HG03095 (cell line): Measurements from ENCODE around the gene IDH3A.
"Not testable (repeated sequence)": the region's sequence is repeated elsewhere in the genome, so short reads cannot be mapped to it uniquely, and the experiment has no call there.

Source experiments
- ATAC-seq: cut with Tn5 transposase; IDR thresholded peaks from one replicate; pipeline ENCODE4 v1.9.1; 2021; ENCODE audit warnings: moderate library complexity; ENCODE audit not compliant: unreplicated experiment

IDH3A gene

DNA sequence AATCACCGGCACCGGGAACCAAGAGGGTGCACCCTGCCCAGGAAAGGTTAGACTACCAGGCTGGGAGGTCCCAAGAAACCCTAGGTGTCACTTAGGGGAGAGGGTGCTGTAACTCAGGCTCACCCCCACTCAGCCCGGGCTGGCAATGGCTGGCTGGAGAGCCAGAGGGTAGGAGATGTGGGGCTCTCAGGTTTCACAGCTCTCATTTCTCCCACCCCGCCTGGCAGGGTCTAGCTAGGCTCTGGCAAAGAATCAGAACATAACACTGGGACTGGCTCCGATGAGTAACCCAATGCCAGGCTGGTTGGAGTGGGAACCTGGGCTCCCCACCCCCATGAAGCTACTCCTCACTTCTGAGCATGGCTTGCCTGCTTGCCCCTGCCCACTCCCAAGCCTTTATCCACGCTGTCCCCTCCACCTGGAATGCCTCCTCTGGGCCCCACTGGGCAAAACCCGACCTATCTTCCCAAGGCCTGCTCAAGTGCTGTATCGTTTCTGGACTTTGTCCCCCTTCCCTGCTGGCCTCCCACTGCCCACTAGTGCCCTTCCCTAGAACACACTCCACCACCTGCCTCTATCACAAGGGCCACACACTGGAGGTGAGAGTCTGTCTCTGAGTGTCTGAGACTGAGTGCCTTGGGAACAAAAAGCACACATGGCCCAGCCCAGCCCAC, 19.9 kb upstream of the IDH3A start:
- ATAC-seq: no peak

DNA sequence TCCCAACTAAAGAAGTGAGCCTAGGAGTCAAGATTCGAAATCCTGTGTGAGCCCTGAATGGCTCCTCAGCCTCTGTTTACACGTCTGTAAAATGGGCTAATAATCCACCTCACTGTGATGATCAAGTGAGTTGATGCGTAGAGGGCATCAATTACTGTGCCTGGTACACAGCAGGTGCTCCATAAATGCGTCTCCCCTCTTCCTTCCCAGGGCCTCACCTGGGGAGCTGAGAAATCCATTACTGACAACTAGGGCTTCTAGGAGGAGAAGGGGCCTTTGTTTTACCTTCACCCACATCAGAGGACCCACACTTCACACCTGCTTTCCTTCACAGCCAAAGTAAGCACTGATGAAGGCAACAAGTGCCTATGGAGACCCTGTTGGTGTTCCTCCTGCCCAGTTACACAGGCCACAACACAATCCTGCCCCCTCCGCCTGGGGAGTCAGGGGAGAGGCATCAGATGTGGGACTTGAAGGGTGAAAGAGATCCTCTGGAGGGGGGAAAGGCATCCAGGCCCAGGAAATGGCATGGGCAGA, 19.3 kb upstream of the IDH3A start:
- no peak for ATAC-seq

DNA sequence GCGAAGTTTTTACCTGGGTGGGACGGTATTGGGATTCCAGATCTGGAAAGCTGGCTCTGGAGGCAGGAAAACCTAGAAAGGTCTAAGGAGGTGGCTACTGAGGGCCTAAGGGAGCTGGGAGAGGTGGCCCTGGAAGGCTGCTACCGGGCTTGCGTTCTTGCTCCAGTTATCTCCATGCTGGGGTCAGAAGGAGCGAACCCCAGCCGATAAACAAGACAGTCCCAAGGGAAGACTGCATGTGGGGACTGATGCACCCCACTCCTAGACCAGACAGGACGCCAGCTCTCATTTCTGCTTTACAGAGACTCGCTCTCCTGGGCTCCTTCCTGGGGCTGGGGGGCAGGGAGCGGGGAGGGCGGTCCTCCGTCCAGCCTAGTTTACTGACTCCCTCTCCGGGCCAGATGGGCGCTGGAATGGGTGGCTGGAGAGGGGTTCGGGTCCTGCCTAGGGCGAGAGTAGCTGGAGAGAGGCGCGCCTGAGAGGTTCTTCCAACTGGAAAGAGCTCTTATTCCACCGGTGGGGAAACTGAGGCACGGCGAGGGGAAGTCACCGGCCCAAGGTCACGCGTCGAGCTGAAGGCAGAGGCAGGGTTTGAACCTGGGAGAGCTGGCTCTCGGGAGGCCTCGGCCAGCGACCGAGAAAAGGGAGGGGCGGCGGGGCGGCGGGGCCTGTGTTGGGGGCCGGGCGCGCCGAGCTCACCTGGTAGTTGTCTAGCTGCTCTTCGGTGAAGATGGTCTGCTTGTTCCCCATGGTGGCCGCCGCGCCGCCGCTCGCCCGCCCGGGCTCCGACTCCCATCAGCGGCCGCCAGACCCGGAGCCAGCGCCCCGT, 18.5 kb upstream of the IDH3A start:
- peak; percentile 20 for ATAC-seq

DNA sequence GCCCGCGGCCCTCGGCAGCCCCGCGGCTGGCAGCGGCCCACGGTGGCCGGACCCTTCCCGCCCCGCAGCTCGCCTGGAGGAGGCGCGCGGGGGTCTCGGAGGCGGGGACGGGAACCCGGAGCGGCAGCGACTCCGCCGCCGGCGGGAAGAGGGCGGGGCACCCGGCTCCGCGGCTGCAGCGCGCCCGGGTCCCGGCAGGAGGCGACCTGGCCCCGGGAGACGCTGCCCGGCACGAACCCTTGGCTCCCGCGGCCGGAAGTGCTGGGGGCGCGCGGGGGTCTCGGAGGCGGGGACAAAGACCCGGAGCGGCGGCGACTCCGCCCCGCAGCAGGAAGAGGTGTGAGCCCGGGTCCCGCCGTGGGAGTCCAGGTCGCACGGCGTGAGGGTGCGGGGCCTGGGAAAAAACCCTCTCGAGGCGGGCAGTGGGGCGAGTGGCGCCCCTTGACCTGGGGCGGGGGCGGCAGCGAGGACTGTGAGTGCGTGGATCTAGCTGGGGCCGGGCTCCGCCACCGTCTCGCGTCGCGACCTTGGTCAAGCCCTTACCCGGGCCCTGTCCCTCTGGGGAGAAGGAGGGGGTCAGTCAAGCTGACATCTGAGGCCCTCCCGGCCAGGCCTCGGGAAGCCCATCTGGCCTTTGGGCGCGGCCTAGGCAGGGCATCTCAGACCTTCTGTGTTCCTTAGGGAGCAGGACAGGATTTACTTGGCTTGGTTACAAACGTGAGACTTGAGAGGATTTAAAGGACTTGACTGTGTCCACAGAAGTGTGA, 17.7 kb upstream of the IDH3A start, which contains the start of gene CIB2:
CIB2 (minus strand) TSS at position 151 of the 767 bp plus-strand sequence. CDS start 230 bp downstream, outside the sequence.
- peak; percentile 70 for ATAC-seq

DNA sequence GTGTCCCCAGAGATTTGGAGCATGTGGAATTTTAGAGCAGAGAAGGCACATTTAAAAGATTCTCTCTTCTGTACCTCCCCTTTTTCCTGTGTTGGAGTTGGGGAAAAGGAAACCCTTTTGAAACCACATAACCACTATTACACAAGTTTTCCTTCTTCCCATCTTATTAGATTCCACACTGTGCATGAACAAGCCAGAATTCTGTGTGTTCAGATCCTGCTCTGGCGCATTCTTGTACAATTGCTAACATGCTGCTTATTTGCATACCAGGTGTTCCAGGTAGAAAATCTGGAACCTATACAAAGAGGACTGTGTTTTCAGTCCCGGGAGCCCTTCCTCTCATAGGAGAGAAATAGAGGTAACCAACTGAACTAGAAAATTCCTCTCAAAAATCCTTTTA, 15.4 kb upstream of the IDH3A start:
- ATAC-seq: no peak

DNA sequence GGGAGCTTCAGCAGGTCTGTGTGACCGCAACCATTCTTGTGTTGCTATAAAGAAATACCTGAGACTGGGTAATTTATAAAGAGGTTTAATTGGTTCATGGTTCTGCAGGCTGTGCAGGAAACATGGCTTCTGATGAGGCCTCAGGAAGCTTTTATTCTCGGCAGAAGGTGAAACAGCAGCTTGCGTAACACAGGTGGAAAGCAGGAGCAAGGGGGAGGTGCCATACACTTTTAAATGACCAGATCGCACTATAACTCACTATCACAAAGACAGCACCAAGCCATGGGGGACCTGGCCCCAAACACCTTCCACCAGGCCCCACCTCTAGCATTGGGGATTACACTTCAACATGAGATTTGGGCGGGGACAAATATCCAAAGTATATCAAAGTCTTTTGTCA, 9.6 kb upstream of the IDH3A start:
- no peak for ATAC-seq

DNA sequence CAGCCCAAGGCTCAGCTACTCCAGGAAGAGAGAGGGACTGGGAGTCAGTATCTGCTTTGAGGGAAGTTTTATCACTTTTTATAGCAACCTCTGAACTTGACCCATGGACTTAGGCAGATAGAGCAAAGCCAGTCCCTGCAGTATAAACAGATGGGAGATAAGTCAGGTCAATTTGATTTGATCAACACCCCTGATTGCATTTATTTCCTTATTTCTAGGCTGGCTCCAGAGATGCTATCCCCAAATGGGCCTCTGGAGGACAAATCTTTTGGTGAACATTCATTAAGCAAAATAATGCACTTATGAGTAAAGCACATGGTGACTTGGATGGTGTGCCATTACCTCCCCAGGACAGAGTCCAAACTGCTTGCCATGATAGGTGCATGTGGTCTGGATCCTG, 8.9 kb upstream of the IDH3A start:
- ATAC-seq: no peak

DNA sequence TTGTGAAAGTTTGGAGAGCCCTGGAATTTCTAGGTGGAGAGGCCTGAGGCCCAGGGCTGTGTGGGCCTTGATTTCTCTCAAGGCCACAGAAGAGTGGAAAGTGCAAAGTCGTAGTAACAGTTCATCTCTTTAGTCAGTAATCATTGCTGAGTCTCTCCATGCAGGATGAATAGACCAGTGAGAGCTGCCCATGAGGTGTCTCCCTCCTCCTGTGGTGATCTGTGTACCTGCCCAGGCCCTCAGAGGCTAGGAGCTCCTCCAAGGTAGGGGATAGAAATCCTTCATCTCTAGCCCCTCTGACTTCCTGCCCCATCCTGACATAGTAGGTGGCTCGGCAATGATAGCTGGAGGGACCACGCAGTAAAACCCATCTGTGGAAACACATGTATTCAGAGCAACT, 6.8 kb upstream of the IDH3A start:
- ATAC-seq: no peak

DNA sequence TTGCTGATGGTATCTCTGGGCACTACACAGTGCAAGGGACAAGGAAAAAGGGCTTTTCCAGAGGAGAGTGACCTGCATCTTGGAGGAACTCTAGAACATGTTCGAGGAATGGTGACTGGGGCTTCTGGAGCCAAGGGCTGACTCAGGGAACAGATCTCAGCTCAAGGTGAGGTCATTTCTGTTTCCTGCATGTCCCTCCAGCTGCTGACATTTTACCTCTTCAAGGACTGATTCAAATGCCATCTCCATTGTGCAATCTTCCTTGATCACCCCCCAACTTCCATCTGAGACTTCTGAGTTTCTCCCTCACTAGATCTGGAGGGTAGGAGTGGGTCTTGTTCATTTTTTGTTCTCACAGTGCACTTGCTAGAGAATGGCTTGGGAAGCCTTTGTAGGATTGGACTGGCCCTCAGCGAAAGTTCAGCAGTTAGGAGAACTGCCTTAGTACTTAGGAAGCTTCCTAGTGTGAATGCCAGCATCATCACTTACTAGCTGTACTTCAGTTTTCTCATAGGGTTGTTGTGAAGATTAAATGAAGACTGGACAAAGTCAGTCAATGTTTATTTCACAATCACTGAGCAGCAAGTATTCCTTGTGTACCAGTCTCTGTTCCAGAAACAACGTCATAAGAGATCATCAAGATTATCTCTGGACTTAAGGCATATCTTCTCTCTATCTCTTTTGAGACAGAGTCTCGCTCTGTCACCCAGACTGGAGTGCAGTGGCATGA, 2.6 kb upstream of the IDH3A start:
- no peak for ATAC-seq

DNA sequence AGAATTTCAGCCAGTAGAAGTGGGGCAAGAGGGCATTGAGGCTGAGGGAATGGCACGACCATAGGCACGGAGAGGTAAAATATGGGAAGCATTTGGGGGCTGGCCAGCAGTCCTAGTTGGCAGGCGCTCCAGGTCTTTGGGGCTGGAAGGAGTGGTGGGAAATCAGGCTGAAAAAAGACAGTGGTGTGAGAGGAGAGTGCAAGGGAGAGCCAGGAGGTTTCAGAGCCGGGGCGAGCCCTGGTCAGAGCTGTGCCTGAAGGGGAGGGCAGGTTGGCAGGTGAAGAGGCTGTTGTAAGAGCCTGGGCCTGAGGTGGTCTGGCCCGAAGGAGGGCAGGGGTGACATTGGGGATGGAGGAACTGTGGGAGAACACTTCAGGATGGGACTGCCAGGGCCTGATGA, 1.6 kb upstream of the IDH3A start:
- no peak for ATAC-seq

DNA sequence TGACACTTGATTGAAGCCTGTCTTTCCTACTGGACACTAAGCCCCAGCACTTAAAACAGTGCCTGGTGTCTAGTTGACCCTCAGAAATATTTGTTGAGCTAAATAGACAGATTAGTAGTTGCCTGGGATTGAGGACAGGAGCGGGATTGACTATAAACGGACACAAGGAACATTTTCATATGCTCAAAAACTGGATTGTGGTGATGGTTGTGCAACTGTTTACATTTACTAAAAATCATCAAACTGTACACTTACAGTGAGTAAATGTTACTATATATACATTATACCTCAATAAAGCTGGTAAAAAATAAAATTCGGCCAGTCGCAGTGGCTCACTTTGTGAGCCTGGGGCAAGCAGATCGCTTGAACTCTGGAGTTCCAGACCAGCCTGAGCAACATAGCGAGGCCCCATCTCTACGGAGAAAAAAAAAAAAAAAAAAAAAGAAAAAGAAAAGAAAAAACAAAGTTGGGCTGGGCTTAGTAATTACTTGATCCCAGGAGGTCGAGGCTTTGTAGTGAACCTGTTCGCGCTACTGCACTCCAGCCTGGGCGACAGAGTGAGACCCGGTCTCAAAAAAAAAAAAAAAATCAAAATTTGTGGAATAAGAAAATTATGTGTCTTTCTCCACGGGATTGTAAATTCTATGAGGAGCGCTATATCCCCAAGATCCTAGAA, 632 bp upstream of the IDH3A start:
- ATAC-seq: no peak

DNA sequence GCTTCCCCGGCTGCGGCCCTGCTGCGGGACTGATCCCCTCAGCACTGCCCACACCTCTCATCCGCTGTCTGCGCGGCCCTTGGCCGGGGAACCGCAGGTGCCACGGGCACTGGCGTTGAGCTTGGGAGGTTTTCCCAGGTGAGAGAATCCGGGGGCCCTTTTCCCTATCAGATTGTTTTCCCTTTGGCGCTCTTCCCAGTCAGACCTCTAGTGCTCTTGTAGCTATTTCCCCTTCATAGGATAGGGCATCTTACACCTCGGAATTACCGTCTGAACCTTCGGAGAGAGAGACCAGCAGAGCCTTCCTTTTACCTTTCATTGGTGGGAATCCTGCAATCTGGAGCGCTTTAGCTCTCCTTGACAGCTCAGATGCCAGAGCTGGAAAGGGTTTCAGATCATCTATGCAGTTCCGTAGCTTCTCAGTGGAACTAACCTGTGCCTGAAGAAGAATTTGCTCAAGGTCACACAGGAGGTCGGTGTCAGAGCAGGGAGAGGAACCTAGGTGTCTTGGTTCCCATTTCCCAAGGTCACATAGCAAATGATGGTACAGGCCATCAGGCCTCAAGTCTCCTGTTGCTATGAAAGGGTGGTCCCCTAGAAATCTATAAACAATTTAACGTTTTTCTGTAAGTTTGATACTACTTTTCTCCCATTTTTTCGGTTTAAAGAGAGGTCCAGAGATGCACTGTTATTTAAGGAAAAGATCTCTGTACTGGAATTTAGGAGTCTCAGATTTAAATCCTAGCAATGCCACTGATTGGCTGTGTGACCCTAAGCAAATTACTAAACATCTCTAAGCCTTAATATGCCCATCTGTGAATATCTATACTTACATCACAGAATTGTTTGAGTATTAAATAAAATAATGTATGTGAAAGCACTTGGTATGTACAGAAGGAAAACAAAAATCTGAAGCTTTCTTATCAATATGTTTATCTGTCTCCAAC, 916 bp downstream of the IDH3A start:
- ATAC-seq: no peak

DNA sequence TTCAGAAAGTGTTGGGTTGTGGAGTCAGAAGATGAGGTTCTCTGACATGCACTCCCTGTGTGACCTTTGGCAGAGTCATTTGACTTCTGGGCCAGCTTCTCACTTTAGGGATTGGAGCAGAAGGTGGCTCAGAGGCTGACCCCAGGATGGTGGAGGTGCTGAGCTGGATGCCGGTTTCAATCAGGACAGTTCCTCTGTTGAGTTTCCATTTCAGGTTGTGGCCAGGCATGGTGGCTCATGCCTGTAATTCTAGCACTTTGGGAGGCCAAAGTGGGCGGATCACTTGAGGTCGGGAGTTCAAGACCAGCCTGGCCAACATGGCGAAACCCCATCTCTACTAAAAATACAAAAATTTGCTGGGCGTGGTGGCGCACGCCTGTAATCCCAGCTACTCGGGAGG, 1.9 kb downstream of the IDH3A start:
- ATAC-seq: not testable (repeated sequence)

DNA sequence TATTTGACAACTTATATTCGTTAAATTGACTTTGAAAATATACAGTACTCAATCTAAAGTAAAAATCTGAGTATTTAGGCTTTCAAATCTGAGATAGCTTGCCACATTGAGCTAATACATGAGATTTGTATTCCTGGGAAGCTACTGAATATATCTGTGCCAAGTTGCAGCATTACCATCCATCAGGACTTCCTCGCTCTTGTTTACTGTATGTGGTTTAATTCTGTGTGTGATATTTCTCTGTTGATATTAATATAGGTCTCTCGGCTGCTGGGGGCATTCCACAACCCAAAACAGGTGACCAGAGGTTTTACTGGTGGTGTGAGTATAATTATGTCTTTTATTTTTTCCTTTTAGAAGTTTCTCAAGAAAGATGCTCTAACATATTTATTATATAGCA, 5.8 kb downstream of the IDH3A start:
- no peak for ATAC-seq

DNA sequence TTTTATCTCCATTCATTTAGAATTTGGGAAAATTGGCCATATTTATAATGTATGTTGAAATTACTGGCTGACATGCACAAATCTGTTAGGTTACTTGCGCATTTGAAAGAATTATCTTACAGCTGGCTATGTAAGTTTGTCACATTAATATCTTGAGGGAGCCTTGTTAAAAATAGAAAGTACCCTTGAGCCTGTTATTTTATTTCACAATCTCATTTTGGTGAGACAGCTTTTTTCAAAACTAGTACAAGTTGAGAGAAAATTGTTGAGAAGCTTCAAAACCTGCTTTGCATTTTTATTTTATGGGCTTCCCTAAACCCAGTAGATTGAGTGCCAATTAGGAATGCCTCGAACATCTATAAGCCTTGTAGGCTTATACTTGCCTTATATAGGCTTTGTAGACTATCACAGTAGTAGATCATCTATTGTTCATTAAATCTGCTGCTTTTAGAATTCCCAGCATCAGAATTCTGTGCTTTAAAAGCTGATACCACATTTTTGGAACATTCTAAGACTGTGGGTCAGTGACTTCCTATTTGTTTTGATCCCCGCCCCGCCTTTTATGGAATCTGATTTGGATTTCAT, 6.3 kb downstream of the IDH3A start:
- ATAC-seq: no peak

DNA sequence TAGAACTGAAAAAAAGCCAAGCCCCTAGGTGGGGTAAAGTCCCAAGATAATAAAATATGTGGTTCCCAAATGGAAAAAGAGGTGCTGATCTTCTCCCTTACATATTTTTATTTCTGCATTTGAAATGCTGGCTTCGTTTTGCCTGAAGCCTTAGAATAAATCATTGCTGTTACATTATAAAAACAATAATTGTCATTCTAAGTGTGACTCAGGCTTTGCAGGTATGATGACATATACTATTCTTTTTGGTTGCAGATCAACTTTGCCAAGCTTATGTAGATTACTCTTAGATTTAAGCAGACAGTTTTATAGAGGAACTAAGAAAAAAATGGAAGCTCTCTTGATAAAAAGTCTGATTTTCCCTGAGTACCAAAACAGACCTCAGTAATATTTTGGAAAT, 7.5 kb downstream of the IDH3A start:
- no peak for ATAC-seq

DNA sequence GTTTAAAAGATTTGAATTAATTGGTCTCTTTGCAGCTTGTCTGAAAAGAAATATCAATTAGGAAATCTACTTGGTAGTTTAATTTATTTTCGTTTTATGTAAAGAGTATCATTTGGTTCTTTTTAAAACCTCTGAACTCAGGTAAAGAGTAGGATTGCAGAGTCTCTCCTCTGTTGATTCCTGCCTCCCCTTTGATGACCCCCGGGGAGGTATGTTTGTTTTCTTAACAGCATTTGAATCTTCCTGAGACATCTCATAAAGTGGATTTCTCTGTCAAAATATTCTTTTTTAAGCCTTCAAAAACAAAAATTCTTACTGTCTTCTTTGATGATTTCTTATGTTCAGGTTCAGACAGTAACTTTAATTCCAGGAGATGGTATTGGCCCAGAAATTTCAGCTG, 8.0 kb downstream of the IDH3A start:
- no peak for ATAC-seq

DNA sequence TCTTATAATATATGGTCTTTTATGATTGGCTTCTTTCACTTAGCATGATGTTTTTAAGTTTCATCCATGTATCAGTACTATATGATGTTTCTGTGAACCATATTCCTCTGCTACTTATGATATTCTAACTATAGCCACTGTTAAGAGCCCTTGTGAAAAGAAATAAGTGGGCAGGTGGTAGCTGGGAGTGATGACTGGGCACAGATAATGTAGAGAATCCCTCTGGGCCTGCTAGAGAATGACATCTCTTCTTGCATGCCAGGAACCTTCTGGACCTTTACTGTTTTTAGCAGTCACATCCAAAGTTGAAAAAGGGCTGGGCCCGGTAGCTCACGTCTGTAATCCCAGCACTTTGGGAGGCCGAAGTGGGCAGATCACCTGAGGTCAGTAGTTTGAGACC, 10.2 kb downstream of the IDH3A start:
- no peak for ATAC-seq

DNA sequence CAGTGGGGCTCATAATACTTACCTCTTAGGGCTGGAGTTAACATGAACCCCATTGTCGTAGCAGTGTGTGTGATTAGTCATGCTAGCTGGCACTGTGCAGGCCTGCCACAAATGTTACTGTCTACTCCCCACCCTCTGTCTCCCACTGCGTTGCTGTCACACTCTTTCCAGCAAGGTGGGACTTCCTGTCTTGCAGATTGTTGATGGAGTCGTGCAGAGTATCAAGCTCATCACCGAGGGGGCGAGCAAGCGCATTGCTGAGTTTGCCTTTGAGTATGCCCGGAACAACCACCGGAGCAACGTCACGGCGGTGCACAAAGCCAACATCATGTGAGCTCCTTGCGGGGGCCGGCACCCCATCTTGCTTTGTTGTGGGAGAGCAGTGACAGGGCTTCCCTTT, 12.9 kb downstream of the IDH3A start:
- ATAC-seq: no peak
